HG03442 (cell line): ENCODE measurements around the gene GRAMD4.

Experiments
- ATAC-seq: cut with Tn5 transposase; IDR thresholded peaks from one replicate; pipeline ENCODE4 v1.9.1; 2021; ENCODE audit warnings: mild to moderate bottlenecking, moderate library complexity; ENCODE audit not compliant: unreplicated experiment

The GRAMD4 gene

GRCh38 chr22:46582281-46582933 lies 37.8 kb upstream of the GRAMD4 start:
- ATAC-seq = no peak

GRCh38 chr22:46583571-46583970 lies 36.6 kb upstream of the GRAMD4 start:
- ATAC-seq = no peak

- no peak for ATAC-seq
Measured at GRCh38 chr22:46584081-46584921, 35.9 kb upstream of the GRAMD4 start.

- no peak for ATAC-seq
Measured at GRCh38 chr22:46585340-46586122, 34.7 kb upstream of the GRAMD4 start.

GRCh38 chr22:46586123-46586519 lies 34.1 kb upstream of the GRAMD4 start:
- no peak for ATAC-seq

GRCh38 chr22:46586531-46587011 lies 33.6 kb upstream of the GRAMD4 start:
- no peak for ATAC-seq

GRCh38 chr22:46587061-46587460 lies 33.1 kb upstream of the GRAMD4 start:
- ATAC-seq = no peak

- ATAC-seq = no peak
Measured at GRCh38 chr22:46587492-46588278, 32.5 kb upstream of the GRAMD4 start.

GRCh38 chr22:46588279-46589140 lies 31.7 kb upstream of the GRAMD4 start:
- no peak for ATAC-seq

GRCh38 chr22:46589141-46589748 lies 30.9 kb upstream of the GRAMD4 start:
- ATAC-seq = no peak

- no peak for ATAC-seq
Measured at GRCh38 chr22:46589871-46590271, 30.3 kb upstream of the GRAMD4 start.

- no peak for ATAC-seq
Measured at GRCh38 chr22:46590334-46590733, 29.9 kb upstream of the GRAMD4 start.

- ATAC-seq = no peak
Measured at GRCh38 chr22:46591930-46592329, 28.3 kb upstream of the GRAMD4 start.

GRCh38 chr22:46592390-46592872 lies 27.8 kb upstream of the GRAMD4 start:
- no peak for ATAC-seq

- no peak for ATAC-seq
Measured at GRCh38 chr22:46593211-46593681, 26.9 kb upstream of the GRAMD4 start.

- no peak for ATAC-seq
Measured at GRCh38 chr22:46593996-46594946, 25.9 kb upstream of the GRAMD4 start.

GRCh38 chr22:46594947-46595298 lies 25.3 kb upstream of the GRAMD4 start:
- no peak for ATAC-seq

- ATAC-seq = no peak
Measured at GRCh38 chr22:46595545-46595944, 24.6 kb upstream of the GRAMD4 start.
